Breast epithelium (tissue), 3 donors: ENCODE data around the gene ZPR1.
"Not testable (repeated sequence)": the region's sequence is repeated elsewhere in the genome, so short reads cannot be mapped to it uniquely, and the experiment has no call there.

Source experiments
- CTCF ChIP-seq, 3 donors: fragments of 450-650 bp; IDR thresholded peaks; one replicate each; pipeline ENCODE4 v1.5.1; 2016 to 2017; ENCODE audit warnings: antibody characterized with exemption in 3 of 3, mild to moderate bottlenecking in 3 of 3, moderate library complexity in 3 of 3
- POLR2AphosphoS5 ChIP-seq, 3 donors: sonication (generic); formaldehyde crosslinking; IDR thresholded peaks; one replicate each; pipeline ENCODE4 v1.6.1; 2017; ENCODE audit warnings: antibody characterized with exemption in 3 of 3

GRCh38 chr11:116756044-116756443 is 31.8 kb downstream of the ZPR1 start:
- TF ChIP-seq CTCF, POLR2AphosphoS5 (IDR thresholded peaks at IDR 0.05): not testable (repeated sequence)
